ENCODE results near the gene MEIS3. TPM values are rescaled to one million over a fixed set of nuclear protein-coding genes. Genes with fewer than 3 reads are reported as not detected.

Gene MEIS3
- total RNA-seq, 3 donors from 2014 or later: 2.1 to 11.6 (median 4.2) TPM

DNA sequence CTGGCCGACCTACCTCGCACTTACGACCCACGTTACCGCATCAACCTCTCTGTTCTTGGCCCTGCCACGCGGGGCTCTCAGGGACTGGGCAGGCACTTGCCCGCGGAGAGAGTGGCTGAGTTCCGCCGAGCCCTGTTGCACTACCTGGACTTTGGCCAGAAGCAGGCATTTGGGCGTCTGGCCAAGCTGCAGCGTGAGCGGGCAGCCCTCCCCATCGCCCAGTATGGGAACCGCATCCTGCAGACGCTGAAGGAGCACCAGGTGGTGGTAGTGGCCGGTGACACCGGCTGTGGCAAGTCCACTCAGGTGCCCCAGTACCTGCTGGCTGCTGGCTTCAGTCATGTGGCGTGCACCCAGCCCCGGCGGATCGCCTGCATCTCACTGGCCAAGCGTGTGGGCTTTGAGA lies 66.0 kb downstream of the MEIS3 start:
- DNase-seq: peak in 2 of 3 donors; percentile 67 to 86
- H3K4me1 ChIP-seq (ENCODE audit: low read depth): no peaks in the 10 kb centered on the region
- peak; percentile 30 for ATAC-seq
- peaks cover 6% of the 10 kb centered on the region for H3K36me3 ChIP-seq (ENCODE audit: low read depth)
- intact Hi-C loops (cut with DNase I, micrococcal nuclease): no loop called here
- TF ChIP-seq, protein P1, sequence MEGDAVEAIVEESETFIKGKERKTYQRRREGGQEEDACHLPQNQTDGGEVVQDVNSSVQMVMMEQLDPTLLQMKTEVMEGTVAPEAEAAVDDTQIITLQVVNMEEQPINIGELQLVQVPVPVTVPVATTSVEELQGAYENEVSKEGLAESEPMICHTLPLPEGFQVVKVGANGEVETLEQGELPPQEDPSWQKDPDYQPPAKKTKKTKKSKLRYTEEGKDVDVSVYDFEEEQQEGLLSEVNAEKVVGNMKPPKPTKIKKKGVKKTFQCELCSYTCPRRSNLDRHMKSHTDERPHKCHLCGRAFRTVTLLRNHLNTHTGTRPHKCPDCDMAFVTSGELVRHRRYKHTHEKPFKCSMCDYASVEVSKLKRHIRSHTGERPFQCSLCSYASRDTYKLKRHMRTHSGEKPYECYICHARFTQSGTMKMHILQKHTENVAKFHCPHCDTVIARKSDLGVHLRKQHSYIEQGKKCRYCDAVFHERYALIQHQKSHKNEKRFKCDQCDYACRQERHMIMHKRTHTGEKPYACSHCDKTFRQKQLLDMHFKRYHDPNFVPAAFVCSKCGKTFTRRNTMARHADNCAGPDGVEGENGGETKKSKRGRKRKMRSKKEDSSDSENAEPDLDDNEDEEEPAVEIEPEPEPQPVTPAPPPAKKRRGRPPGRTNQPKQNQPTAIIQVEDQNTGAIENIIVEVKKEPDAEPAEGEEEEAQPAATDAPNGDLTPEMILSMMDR (IDR thresholded peaks at IDR 0.05): no peak
- H3K9me3 ChIP-seq: no peaks in the 10 kb centered on the region
- H3K4me3 ChIP-seq: no peak overlapping the region

Other genes starting within 250 kb of the MEIS3 start
- gene BBC3, start 188.3 kb downstream of the MEIS3 start, total RNA-seq: 10 to 100 TPM; 18.3 to 24.9 (median 22.8) TPM
- 10 to 100 TPM; 33.3 to 46.9 (median 38.7) TPM for gene CCDC9, start 163.0 kb downstream of the MEIS3 start, total RNA-seq
- gene INAFM1, start 144.6 kb downstream of the MEIS3 start, total RNA-seq: 10 to 100 TPM; 14.7 to 28.9 (median 16.7) TPM
- gene C5AR1, start 109.7 kb downstream of the MEIS3 start, total RNA-seq: 10 to 100 TPM in 1 of 3 donors, 1 to 10 TPM in 2; 5.1 to 13.5 (median 7.9) TPM
- 1 to 10 TPM in 2 of 3 donors, under 1 TPM in 1; 0.29 to 1.6 (median 1.4) TPM for gene C5AR2, start 87.4 kb downstream of the MEIS3 start, total RNA-seq
- gene DHX34, start 70.2 kb downstream of the MEIS3 start, total RNA-seq: 10 to 100 TPM in 2 of 3 donors, 1 to 10 TPM in 1; 8.7 to 12.3 (median 11.0) TPM
- gene SLC8A2, start 52.4 kb upstream of the MEIS3 start, total RNA-seq: 10 to 100 TPM in 1 of 3 donors, 1 to 10 TPM in 1, under 1 TPM in 1; 0.75 to 17.5 (median 2.1) TPM
- gene KPTN, start 64.7 kb upstream of the MEIS3 start, total RNA-seq: 1 to 10 TPM; 5.5 to 8.9 (median 8.9) TPM
- 100 to 1,000 TPM; 109 to 145 (median 124) TPM for gene NAPA, start 95.5 kb upstream of the MEIS3 start, total RNA-seq
- under 1 TPM in 1 of 3 donors, not detected in 2; 0.22 TPM for gene ZNF541, start 153.6 kb upstream of the MEIS3 start, total RNA-seq
- gene BICRA, start 189.6 kb upstream of the MEIS3 start, total RNA-seq: 10 to 100 TPM; 18.1 to 19.7 (median 18.5) TPM

All from mucosa of descending colon (tissue), 3 donors.